Measurements from ENCODE around the gene TCEANC2.

GRCh38 chr1:54114001-54114400, 60.6 kb downstream of the TCEANC2 start:
- TF ChIP-seq ELK1 (IDR thresholded peaks at IDR 0.05; ENCODE audit: borderline replicate concordance, low read depth, low read length) (no peak), USF2 (IDR thresholded peaks at IDR 0.05; ENCODE audit: low read depth, low read length) (no peak)
